GM21528 (cell line): Measurements from ENCODE around the gene PTPRD.

Experiments
- ATAC-seq: cut with Tn5 transposase; IDR thresholded peaks from one replicate; pipeline ENCODE4 v1.9.1; 2021; ENCODE audit warnings: mild to moderate bottlenecking, moderate library complexity; ENCODE audit not compliant: unreplicated experiment, low FRiP score

Gene PTPRD

GRCh38 chr9:9670454-9670853 is 942.3 kb downstream of the PTPRD start:
- ATAC-seq = no peak

GRCh38 chr9:9645006-9645405 is 967.8 kb downstream of the PTPRD start:
- no peak for ATAC-seq

GRCh38 chr9:9631284-9631683 is 981.5 kb downstream of the PTPRD start:
- ATAC-seq = peak; percentile 68

GRCh38 chr9:9625248-9625647 is 987.6 kb downstream of the PTPRD start:
- no peak for ATAC-seq

GRCh38 chr9:9623506-9623905 is 989.3 kb downstream of the PTPRD start:
- no peak for ATAC-seq

- no peak for ATAC-seq
These were observed 991.4 kb downstream of the PTPRD start for GRCh38 chr9:9621355-9621940.

GRCh38 chr9:9620736-9621135 is 992.1 kb downstream of the PTPRD start:
- ATAC-seq = no peak

- no peak for ATAC-seq
These were observed 997.7 kb downstream of the PTPRD start for GRCh38 chr9:9615086-9615485.

GRCh38 chr9:9614607-9615006 is 998.2 kb downstream of the PTPRD start:
- no peak for ATAC-seq

GRCh38 chr9:9612755-9613154 is 1000.0 kb downstream of the PTPRD start:
- peak; percentile 42 for ATAC-seq

- peak; percentile 77 for ATAC-seq
These were observed 1000.5 kb downstream of the PTPRD start for GRCh38 chr9:9612270-9612669.

- ATAC-seq = no peak
These were observed 1007.1 kb downstream of the PTPRD start for GRCh38 chr9:9605681-9606080.

- ATAC-seq = no peak
These were observed 1009.5 kb downstream of the PTPRD start for GRCh38 chr9:9603345-9603744.

- ATAC-seq = no peak
These were observed 1014.1 kb downstream of the PTPRD start for GRCh38 chr9:9598723-9599122.

GRCh38 chr9:9592104-9592503 is 1020.7 kb downstream of the PTPRD start:
- no peak for ATAC-seq

GRCh38 chr9:9585920-9586319 is 1026.9 kb downstream of the PTPRD start:
- no peak for ATAC-seq

- ATAC-seq = no peak
These were observed 1038.7 kb downstream of the PTPRD start for GRCh38 chr9:9574080-9574479.

GRCh38 chr9:9565700-9566099 is 1047.1 kb downstream of the PTPRD start:
- no peak for ATAC-seq

- no peak for ATAC-seq
These were observed 1049.0 kb downstream of the PTPRD start for GRCh38 chr9:9563817-9564216.

GRCh38 chr9:9560382-9561035 is 1052.3 kb downstream of the PTPRD start:
- no peak for ATAC-seq

- no peak for ATAC-seq
These were observed 1053.9 kb downstream of the PTPRD start for GRCh38 chr9:9558907-9559306.

- ATAC-seq = no peak
These were observed 1054.9 kb downstream of the PTPRD start for GRCh38 chr9:9557804-9558334.
